Esophagus muscularis mucosa (tissue), 4 donors: ENCODE results near the gene IFI6.
"Not testable (repeated sequence)": the region's sequence is repeated elsewhere in the genome, so short reads cannot be mapped to it uniquely, and the experiment has no call there.

ENCODE experiments used
- EP300 ChIP-seq: sonication (generic); formaldehyde crosslinking; IDR thresholded peaks from one replicate; pipeline ENCODE4 v1.6.1; 2017; ENCODE audit warnings: antibody characterized with exemption
- POLR2A ChIP-seq: fragments of 450-650 bp; IDR thresholded peaks from one replicate; pipeline ENCODE4 v1.6.1; 2017; ENCODE audit warnings: antibody characterized with exemption, moderate library complexity, mild to moderate bottlenecking, low read depth
- POLR2AphosphoS5 ChIP-seq, 2 donors: sonication (generic); formaldehyde crosslinking; IDR thresholded peaks; one replicate each; pipeline ENCODE4 v1.6.1; 2017; ENCODE audit warnings: antibody characterized with exemption in 2 of 2
- TF ChIP-seq, protein P1 (sequence below), 3 experiments: fragments of 200-600 bp in 2 of 3; fragments of 450-650 bp in 1 of 3; sonication (generic) in 2 of 3; IDR thresholded peaks; one replicate each; pipeline ENCODE4 v1.5.1; 2017 to 2019; ENCODE audit warnings: antibody characterized with exemption in 3 of 3, mild to moderate bottlenecking in 2 of 3, moderate library complexity in 1 of 3

DNA sequence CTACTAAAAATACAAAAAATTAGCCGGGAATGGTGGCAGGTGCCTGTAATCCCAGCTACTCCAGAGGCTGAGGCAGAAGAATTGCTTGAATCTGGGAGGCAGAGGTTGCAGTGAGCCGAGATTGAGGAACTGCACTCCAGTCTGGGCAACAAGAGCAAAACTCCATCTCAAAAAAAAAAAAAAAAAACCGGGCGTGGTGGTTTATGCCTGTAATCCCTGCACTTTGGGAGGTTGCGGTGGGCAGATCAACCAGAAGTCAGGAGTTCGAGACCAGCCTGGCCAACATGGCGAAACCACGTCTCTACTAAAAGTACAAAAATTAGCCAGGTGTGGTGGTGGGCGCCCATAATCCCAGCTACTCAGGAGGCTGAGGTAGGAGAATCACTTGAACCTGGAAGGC is 31.5 kb downstream of the IFI6 start:
- TF ChIP-seq POLR2A; EP300; POLR2AphosphoS5 (IDR thresholded peaks at IDR 0.05): not testable (repeated sequence)
- TF ChIP-seq, protein P1, sequence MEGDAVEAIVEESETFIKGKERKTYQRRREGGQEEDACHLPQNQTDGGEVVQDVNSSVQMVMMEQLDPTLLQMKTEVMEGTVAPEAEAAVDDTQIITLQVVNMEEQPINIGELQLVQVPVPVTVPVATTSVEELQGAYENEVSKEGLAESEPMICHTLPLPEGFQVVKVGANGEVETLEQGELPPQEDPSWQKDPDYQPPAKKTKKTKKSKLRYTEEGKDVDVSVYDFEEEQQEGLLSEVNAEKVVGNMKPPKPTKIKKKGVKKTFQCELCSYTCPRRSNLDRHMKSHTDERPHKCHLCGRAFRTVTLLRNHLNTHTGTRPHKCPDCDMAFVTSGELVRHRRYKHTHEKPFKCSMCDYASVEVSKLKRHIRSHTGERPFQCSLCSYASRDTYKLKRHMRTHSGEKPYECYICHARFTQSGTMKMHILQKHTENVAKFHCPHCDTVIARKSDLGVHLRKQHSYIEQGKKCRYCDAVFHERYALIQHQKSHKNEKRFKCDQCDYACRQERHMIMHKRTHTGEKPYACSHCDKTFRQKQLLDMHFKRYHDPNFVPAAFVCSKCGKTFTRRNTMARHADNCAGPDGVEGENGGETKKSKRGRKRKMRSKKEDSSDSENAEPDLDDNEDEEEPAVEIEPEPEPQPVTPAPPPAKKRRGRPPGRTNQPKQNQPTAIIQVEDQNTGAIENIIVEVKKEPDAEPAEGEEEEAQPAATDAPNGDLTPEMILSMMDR (IDR thresholded peaks at IDR 0.05) = not testable (repeated sequence)
